GOT3 (cell line): ENCODE data around the gene HGF.
"Not testable (repeated sequence)": the region's sequence is repeated elsewhere in the genome, so short reads cannot be mapped to it uniquely, and the experiment has no call there.

Source experiments
- DNase-seq: peaks from one replicate; lab custom pipeline; 2025; ENCODE audit warnings: mixed read lengths; lab: John Stamatoyannopoulos, UW

The HGF gene

GRCh38 chr7:81776161-81776560, 6.3 kb upstream of the HGF start:
- DNase-seq = no peak

GRCh38 chr7:81775560-81775959, 5.7 kb upstream of the HGF start:
- DNase-seq = no peak

GRCh38 chr7:81774551-81774950, 4.7 kb upstream of the HGF start:
- DNase-seq = no peak

GRCh38 chr7:81770728-81771223, 929 bp upstream of the HGF start:
- no peak for DNase-seq

- DNase-seq = no peak
Observed at GRCh38 chr7:81768951-81769778, 682 bp downstream of the HGF start.

- no peak for DNase-seq
Observed at GRCh38 chr7:81767926-81768325, 1.9 kb downstream of the HGF start.

GRCh38 chr7:81761821-81762220, 8.0 kb downstream of the HGF start:
- DNase-seq = no peak

- no peak for DNase-seq
Observed at GRCh38 chr7:81761031-81761430, 8.8 kb downstream of the HGF start.

- no peak for DNase-seq
Observed at GRCh38 chr7:81754918-81755696, 14.7 kb downstream of the HGF start.

GRCh38 chr7:81753392-81753791, 16.5 kb downstream of the HGF start:
- no peak for DNase-seq

GRCh38 chr7:81752318-81752714, 17.5 kb downstream of the HGF start:
- no peak for DNase-seq

GRCh38 chr7:81751619-81752317, 18.1 kb downstream of the HGF start:
- no peak for DNase-seq

- no peak for DNase-seq
Observed at GRCh38 chr7:81745637-81746036, 24.2 kb downstream of the HGF start.

GRCh38 chr7:81744389-81744788, 25.5 kb downstream of the HGF start:
- no peak for DNase-seq

GRCh38 chr7:81743665-81744064, 26.2 kb downstream of the HGF start:
- DNase-seq = no peak

- no peak for DNase-seq
Observed at GRCh38 chr7:81743201-81743600, 26.6 kb downstream of the HGF start.

GRCh38 chr7:81740403-81740802, 29.4 kb downstream of the HGF start:
- no peak for DNase-seq

- no peak for DNase-seq
Observed at GRCh38 chr7:81736091-81736490, 33.8 kb downstream of the HGF start.

- no peak for DNase-seq
Observed at GRCh38 chr7:81725812-81726127, 44.1 kb downstream of the HGF start.

- no peak for DNase-seq
Observed at GRCh38 chr7:81725003-81725811, 44.6 kb downstream of the HGF start.

GRCh38 chr7:81722250-81722649, 47.6 kb downstream of the HGF start:
- not testable (repeated sequence) for DNase-seq

GRCh38 chr7:81721437-81721836, 48.4 kb downstream of the HGF start:
- DNase-seq = no peak
